Stimulated activated CD4-positive, alpha-beta T cell treated with anti-CD3 and anti-CD28 coated beads, Interleukin-4, amount 100 ng/mL, for 4 hours (primary cell): ENCODE results near the gene KDM8.

ENCODE experiments used
- DNase-seq, 2 experiments: peaks; one replicate each; pipeline ENCODE4 v3.0.0-alpha.2; 2020

KDM8 gene

DNA sequence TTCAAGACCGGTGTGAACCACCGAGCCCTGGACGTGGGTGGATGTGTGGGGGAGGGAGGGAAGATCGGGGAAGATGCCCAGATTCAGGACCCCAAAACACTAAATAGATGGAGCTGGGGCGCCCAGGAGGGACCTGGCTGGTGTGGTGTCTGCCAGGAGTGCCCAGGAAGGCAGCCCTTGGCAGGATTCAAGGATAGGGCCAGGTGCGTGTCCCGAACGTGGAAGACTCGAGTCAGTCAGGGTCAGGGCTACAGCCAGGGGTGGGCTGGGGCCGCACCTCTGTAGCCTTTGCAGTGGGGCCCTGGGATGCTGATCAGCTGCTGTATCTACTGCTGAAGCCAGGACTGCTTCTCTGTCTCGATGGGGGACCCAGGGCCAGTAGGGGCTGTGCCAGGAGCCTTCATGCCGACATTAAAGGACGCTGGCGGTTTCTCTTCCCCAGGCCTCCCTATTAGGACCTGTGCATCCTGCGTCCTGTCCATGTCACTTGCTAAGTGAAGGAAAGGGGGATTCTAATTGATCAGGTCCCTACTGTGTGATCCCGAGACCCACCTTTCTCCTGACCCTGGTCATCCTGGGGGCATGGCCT is 13.1 kb downstream of the KDM8 start:
- DNase-seq = no peak

DNA sequence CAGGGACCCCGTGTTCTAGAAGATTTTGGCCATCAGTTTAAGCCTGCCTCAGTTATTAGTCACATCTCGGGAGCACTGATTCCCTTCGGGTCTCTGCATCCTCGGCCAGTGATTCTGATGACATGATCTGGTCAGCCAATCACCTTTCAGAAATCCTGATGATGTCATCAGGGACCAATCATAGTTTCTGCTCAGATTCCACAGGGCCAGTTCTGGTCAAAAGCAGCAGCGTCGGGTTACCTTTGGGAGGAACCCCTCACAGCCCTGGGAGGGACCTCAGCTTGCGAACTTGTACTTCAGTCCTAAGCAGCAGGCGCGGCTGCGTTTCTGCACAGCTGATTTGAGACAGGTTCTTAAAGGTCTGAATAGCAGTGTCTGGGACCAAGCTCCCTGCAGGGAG is 13.9 kb downstream of the KDM8 start:
- DNase-seq = no peak

DNA sequence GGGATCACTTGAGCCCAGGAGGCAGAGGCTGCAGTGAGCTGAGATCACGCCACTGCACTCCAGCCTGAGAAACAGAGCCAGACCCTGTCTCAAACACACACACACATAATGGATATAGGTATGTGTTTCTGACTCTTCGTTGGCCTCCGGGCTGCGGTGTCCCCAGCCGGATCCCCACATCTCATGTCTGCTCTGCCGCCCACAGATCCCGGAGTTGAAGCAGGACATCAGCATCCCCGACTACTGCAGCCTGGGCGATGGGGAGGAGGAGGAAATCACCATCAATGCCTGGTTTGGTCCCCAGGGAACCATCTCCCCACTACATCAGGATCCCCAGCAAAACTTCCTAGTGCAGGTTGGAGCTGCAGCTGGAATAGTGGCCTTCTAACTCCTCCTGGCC is 15.4 kb downstream of the KDM8 start:
- DNase-seq = no peak

DNA sequence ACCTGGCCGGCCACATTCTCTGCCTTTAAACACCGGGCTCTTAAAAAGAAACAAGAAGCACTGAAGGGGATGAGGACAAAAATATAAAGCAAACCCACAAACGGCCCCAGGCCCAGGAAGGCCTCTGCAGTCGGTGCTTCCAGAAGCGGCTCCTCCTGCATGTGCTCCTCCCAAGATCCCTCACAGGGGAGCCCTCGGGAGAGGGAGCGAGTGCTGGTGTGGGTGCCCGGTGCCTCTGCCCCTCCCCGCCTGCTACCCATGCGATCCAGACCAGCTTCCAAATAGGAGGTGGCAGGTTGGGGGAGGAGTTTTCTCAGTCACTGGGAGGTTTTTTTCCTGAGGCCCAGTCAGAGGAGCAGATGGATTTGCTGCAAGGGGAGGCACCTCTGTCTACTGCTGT is 15.8 kb downstream of the KDM8 start:
- no peak for DNase-seq

DNA sequence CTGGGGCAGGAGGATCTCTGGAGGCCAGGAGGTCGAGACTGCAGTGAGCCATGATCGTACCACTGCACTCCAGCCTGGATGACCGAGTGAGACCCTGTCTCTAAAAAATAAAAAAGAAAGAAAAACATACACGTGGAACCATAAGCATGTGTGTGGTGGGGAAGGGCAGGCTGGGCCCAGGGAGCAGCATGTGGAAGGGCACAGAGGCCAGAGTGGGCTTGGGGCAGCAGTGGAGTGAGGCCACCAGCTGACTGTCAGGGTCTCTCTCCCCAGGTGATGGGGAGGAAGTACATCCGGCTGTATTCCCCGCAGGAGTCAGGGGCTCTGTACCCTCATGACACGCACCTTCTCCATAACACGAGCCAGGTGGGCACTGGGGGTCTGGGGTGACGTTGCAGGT is 16.8 kb downstream of the KDM8 start:
- DNase-seq = no peak

DNA sequence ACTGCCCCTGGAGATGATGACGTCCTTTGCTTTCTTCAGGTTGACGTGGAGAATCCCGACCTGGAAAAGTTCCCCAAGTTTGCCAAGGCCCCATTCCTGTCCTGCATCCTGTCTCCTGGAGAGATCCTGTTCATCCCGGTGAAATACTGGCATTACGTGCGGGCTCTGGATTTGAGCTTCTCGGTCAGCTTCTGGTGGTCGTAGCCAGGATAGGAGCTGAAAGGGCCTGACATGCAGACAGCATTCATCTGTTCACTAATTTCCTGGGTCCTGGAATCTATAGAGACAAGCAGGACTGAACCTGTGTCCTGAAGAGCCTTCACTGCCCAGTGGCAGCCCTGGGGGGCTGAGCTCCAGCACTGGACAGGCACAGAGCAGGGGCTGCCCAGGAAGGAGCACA is 17.2 kb downstream of the KDM8 start:
- DNase-seq = no peak

DNA sequence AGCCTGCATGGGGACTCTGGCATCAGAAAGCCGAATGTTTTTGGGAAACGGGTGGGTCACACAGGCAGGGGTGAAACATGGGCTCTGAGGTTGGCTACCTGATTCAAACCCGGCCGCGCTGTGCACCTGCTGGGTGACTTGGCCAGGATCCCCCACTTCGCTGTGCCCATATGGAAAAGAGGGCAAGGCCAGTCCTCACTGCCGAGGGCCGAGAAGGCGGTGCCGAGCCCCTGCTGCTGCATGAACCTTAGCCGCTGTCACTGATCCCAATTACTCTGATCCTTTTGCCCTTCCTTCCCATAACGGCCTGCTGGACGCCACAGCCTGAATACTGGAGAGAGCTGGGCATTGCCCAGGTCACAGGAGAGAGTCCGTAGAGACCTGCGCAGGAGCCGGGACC is 17.7 kb downstream of the KDM8 start:
- DNase-seq = no peak

DNA sequence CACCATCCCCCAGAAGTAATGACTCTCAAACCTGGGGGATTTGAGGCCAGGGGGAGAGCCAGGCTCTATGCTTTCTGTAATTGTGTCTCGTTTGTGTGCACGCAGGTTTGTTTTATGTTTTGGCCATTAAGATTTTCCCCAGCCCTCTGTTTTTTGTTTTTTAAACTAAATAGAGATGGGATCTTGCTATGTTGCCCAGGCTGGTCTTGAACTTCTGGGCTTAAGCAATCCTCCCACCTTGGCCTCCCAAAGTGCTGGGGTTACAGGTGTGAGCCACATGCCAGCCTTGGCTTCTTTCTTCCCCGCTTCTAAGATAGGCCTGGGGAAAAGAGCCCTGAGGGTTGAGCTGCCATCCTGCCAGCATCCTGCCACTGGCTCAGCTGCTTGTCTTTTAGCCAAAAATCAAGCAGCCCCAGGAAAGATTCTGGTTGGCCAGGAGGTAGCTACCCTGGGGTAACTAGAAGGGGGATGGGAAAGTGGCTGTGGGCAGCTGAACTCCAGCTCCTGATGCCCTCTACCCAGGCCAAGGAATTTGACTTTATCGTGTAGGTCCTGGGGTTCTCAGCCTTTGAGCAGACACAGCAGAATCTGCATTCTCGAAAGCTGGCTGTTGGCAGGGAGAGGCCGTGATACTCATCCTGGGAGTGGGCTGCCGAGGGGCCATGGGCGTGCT is 18.4 kb downstream of the KDM8 start:
- no peak for DNase-seq

DNA sequence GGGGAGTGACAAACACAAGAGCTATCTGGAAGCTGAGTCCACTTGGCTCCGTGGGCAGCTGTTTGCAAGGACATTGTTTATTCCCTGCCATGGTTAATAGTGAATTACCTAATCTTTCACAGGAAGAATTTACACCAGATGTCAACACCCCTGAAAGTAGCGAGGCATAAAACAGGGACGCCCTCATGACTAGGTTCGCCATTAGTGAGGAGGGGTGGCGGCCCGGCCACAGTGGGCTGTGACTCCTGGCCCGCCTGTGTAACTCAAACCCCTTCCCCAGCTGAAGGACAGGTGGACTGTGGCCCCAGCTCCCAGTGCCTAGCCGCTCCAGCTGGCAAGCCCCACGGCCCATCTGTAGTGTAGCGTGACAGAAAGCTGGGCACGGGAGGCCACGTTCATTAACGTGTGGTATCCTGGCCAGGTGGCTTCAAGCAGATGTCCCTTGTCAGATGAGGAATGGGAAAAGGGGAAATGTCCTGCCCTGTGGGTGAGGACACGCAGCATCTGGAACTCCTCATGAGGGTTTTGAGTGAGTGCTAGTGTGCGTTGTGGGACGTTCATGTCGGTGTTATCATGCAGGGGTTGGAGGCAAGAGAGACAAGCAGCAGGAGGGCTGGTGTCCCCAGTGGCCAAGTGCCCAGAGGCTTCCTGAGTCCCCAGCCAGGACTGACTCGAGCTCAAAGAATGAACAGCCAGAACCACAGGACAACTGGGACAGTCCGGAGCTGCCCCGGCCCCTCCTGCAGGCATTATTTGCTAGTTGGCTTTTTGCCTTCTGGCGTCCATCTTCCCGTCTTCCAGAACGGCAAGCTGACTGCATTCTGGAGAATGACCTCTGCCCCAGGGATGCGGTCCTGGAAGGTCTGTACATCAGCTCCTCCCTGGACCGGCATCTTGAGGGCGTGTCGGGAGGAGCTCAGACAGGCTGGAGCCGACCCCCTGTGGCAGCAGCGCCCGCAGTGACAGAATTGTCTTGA is 19.2 kb downstream of the KDM8 start:
- no peak for DNase-seq

DNA sequence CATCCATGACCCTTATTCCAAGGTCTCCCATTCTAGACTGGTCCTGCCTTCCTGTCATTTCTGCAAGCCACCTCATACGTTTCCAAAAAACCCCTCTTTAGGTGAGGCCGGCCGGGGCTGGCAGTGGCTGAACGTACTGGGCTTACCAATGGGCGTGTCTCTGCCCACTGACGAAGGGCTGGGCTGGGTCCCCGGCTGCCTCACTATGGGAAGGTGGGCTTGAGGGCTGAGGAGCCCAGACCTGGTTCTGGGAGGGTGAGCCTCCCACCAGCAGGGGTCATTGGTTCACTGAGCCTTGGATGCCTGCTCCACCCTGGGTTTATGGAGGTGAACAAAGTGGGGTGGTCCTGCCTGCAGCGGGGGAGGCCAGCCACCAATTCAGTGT is 19.9 kb downstream of the KDM8 start:
- no peak for DNase-seq

DNA sequence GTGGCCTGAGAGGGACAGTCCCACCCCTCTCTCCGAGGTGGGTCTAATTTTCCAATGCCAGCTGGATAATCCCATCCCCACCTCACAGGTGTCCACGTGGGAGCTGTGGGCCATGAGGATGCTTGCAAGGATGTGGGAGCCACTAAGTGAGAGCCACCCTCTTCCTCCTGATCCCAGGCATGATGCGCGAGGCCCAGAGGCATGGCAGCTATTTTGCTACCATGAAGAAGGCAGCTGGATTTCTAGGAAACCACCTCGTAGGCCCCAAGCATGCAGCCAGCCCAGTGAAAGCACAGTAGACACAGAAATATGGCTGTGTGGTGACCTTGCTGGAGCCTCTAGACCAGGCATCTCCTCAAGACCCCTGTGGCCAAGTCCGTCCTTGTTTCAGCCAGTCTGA is 20.4 kb downstream of the KDM8 start:
- no peak for DNase-seq

DNA sequence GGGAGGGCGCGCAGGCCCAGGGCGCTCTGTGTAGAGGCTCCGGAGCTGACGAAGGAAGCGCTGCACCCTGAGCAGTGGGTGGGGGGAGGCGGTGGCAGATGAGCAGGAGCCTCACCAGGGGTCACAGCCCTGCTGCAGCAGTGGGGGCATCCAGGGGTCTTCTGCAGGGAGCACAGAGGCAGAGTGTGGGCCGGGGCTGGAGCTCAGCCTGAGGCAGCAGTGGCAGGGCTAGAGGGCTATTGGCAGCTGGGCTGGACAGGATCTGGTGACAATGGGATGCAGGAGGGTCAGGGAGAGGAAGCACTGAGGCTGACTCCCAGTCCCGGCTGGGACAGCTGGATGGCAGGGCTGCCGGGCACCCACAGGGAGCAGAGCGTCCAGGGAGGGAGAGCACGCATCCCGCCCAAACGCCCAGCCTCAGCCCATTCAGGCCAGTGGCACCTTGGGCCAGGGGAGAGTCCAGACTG is 21.0 kb downstream of the KDM8 start:
- no peak for DNase-seq

DNA sequence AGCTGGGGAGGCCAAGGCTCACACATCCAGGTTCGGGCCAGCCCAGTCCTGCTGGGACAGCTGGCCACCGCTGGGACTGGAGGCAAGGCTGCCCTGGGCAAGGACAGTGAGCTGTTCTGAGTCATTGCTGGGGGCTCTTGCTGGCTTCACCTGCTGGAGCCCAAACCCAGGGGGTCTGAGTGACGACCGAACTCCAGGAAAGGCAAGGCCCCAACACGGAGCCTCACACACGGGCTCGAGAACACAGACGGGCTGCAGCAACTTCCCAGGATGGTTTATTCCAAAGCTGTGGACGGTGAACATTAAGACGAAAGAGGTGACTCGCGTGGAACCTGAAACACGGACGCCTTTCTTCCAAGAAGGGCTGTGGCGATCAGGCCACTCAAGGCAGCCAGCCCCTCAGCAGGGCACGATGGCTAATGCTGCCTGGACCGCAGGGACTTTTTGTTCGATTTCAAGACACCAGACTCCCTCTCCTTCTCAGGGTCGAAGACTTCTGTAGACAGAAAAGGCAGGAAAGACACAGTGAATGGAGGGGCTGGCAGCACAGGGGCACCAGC is 21.5 kb downstream of the KDM8 start:
- no peak for DNase-seq

DNA sequence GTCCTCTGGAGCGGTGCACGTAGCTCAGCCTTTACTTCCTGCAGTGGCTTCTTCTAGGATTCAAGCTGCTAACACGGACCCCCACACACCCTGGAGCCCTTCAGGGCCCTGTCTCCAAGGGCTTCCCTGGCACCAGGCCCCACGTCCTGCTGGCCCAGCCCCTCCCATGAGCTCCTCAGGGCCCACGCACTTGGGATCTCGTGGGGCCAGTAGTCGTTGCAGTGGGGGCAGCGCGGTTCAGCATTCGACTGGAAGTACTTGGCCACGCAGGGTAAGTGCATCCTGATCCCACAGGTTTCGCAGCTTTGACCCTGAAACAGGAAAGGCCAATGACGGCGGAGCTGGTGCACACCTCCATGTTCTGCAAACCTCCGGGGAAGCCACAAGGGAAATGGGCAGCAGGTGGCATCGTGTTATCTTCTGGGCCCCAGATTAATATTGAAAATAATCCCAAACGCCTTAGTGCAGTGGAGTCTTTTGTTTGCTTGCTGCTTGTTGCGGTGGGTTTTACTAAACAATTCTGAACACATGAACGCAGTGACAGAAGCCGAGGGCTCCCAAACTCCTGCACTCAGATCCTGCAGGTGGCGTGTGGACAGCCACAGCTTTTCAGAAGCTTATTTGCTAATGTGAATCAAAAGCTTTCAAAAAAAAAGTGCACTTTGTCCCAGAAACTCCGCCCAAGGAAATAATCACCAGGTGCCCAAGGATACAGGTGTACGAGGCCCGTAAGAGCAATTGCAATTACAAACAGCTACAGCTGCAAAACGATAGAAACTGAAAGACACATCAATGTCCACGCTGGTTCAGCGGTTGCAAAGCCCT is 22.4 kb downstream of the KDM8 start:
- DNase-seq = no peak

DNA sequence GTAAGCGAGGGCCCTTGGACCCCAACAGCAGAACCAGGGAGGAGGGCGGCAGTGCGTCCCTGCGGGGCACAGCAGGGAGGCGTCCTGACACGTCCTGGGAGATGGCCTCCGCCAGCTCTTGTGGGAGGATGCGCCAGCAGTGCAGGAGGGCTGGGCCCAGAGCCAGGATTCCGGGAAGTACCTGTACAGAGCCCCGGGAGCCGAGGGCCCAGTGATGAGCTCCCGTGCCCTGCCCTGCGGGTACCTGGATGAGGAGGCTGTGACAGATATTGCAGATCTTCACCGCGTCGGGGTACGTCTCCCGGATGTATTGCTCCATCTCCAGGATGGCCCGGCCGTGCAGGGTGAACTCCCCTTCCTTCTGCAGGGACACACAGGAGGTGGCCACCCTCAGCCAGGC is 23.1 kb downstream of the KDM8 start:
- no peak for DNase-seq

DNA sequence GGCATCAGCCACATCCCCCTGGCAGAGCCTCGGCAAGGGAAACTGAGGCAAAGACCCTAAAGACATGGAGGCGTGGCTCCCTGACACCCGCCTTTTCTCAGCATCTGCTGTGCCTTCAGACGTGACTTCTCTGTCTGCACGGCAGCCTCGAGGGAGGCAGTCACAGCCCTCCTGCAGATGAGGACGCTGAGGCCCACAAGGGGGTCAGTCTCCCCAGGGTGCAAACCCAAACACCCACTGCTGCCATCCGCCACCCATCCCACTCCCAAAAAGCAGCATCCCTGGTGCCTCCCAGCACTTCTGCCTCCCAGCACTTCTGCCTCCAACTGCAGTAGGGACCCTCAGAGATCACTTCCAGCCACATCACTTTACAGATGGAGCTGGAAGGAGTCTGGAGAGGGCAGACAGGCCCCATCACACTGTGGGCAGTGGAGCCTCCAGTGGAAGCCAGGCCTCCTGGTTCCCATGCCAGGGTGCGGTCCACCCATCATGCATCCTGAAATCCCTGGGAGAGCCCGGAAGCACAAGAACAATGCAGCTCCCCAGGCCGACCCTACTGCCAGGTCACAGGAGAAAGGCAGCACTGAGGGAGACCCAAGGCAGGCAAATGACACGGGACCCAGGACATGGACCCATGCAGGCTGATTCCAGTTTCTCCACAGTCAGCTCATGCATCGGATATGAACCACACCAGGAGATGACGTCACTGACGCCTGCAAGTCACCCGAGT is 23.8 kb downstream of the KDM8 start:
- no peak for DNase-seq

DNA sequence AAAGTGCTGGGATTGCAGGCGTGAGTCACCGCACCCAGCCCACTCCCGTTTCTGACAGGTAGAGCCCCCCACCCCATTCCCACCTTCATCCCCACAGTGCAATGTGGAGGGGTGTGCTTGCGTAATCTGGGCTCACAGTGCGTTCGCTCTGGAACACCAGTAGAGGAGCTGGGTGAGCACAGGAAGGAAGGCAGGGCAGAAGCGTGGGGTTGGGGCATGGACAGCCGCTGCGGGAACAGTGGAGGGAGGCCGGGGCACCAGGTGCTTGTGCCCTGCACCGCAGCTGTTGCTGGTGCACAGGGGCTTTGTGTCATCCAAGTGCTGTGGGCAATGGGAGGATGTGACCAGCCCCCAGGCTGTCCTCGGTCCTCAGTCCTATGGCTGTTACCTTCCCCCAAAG is 24.7 kb downstream of the KDM8 start:
- no peak for DNase-seq

DNA sequence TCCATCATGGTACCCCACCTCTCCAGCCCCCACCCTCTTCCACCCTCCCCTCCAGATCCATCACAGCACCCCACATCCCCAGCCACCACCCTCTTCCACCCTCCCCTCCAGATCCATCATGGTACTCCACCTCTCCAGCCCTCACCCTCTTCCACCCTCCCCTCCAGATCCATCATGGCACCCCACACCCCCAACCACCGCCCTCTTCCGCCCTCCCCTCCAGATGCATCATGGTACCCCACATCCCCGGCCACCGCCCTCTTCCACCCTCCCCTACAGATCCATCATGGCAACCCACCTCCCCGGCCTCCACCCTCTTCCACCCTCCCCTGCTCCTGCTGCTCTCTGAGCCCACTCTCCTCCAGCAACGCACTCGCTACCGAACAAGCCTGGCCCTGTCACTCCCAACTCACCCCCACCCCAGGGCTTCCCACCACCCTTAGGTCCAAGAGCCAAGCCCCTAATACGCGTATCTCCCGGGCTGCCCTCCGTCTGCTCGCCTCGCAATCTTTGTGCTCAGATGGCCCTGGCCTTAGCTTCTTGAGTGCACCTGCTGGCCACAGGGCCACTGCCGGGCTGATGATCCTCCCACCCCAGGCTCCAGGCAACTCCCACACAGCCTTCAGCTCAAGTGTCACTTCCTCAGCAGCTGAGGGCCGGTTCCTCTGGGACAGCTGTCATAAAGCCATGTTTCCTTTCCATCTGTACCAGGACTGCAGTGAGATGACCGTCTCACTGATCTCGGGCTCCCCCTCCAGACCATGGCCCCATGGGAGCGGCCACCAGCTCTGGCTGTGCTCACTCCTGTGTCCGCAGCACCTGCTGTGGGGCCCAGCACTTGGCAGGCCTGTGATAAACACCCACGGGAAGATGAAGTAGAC is 25.5 kb downstream of the KDM8 start:
- DNase-seq = no peak

DNA sequence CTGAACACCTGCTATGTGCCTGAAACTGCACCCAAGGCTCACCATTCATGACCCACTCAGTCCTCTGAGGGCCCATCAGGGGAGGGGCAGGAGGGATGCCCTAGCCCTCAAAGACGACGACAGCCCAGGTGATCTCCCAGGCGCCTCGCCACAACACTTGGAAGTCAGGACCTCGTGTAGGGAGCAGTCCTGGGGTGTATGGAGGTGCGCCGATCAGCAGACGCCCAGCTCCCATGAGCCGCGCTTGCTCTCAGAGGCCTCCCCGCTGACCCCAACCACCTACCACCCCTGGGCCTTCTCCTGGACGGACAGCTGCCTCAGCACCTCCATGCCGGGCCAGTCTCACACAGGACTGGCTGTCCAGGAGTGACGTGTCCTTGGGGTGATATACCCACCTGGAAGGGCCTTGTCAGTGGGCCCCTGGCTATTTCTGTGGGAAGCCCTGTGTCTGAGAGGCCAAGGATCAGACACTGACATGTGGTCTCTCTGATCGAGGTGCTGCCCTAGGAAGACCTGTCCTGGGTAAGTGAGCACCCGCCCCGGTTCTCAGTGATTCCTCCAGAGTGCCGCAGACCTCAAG is 26.7 kb downstream of the KDM8 start:
- no peak for DNase-seq

DNA sequence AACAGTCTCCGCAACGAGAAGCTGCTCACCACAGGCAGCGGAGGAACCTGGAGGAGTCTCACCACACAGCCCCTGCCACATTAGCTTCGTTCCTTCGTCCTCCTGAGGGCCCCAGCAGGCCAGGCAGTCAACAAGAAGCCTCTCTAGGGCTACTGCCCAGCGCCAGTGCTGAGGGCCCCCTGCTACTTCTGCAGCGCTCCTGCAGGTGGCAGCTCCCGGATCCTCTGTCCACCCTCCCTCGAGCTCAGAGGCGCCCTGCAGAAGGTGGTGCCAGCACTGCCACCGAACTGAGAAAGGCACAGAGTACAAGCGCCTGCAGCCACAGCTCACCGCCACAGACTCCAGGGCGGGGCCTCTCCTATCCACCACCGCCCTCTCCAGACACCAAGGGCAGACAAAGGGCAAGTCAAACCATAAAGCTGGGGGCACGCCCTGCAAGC is 27.3 kb downstream of the KDM8 start:
- peak; percentile 43 to 61 for DNase-seq

DNA sequence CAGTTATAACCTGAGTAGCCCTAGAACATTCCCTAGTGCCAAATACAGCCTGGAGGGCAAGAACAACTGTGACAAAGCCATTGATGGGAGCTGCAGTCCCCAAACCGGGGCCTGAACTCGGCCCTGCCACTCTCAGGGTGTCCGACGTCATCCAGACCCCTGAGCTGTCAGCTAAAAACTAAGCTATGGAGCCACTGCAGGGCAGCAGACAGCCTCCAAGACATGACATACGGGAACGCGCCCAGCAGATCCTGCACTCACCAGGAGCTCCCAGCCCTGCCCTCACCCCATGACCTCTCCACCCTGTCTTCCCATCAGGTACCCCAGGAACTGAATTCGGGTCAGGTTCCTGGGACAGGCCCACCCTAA is 28.4 kb downstream of the KDM8 start:
- no peak for DNase-seq
